ENCODE results near the gene SHC4.

SHC4 gene

DNA sequence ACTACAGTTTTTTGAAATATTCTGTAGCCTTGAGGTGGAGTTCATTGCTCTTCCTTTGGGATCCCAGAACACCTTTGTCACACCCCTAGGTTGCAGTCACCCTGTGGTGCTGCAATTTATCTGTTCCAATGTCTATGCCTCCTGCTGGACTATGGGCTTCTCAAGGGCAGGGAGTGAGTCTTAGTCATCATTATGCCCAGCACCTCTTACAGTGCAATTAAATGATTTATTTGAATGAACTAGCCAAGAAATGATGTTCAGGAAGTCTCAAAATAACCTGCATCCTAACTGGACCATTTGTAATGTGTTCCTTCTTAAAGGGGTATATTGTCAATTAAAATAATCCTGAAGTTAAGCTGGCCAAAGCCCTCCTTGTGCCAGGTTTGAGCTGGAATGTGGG is 28.5 kb downstream of the SHC4 start:
- H3K27ac ChIP-seq (replicated peaks) = no peak overlapping the region
- TF ChIP-seq SPI1 (IDR thresholded peaks at IDR 0.05; ENCODE audit: borderline replicate concordance, low read depth) = no peak
- TF ChIP-seq CTCF (IDR thresholded peaks at IDR 0.05; ENCODE audit: insufficient read depth, low read length) = no peak
- no peak for TF ChIP-seq GABPA (IDR thresholded peaks at IDR 0.05; ENCODE audit: low read depth)
- TF ChIP-seq POLR2AphosphoS5 (IDR thresholded peaks at IDR 0.05; ENCODE audit: low read depth) = no peak
- TF ChIP-seq, protein P1, sequence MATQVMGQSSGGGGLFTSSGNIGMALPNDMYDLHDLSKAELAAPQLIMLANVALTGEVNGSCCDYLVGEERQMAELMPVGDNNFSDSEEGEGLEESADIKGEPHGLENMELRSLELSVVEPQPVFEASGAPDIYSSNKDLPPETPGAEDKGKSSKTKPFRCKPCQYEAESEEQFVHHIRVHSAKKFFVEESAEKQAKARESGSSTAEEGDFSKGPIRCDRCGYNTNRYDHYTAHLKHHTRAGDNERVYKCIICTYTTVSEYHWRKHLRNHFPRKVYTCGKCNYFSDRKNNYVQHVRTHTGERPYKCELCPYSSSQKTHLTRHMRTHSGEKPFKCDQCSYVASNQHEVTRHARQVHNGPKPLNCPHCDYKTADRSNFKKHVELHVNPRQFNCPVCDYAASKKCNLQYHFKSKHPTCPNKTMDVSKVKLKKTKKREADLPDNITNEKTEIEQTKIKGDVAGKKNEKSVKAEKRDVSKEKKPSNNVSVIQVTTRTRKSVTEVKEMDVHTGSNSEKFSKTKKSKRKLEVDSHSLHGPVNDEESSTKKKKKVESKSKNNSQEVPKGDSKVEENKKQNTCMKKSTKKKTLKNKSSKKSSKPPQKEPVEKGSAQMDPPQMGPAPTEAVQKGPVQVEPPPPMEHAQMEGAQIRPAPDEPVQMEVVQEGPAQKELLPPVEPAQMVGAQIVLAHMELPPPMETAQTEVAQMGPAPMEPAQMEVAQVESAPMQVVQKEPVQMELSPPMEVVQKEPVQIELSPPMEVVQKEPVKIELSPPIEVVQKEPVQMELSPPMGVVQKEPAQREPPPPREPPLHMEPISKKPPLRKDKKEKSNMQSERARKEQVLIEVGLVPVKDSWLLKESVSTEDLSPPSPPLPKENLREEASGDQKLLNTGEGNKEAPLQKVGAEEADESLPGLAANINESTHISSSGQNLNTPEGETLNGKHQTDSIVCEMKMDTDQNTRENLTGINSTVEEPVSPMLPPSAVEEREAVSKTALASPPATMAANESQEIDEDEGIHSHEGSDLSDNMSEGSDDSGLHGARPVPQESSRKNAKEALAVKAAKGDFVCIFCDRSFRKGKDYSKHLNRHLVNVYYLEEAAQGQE (IDR thresholded peaks at IDR 0.05; ENCODE audit: insufficient replicate concordance, low read depth) = no peak
- DNase-seq (ENCODE audit: low read depth in 1 of 2, low spot score in 1 of 2) = no peak
- no peaks in the 10 kb centered on the region for H3K27me3 ChIP-seq (ENCODE audit: insufficient read depth, poor library complexity, severe bottlenecking)
- H3K4me3 ChIP-seq (replicated peaks; ENCODE audit: insufficient read depth, low read length) = no peak overlapping the region

DNA sequence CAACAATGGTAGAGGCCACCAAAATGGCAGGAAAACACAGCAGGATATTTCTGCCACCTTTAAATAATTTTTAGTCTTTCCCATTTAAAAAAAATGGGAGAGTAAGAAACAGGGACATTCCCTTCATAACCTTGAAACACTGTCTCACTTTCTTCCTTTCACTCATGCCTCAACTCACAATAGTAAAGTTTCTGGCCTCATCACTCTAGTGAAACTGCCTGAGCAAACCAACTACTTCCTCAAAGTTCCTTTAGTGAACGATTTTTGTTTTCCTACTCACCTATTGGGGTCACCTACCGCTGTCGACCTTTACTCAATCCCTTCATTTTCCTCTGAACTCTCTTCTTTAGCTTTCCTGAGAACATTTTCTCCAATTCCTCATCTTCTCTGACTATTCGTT is 33.0 kb downstream of the SHC4 start:
- no peaks in the 10 kb centered on the region for H3K27me3 ChIP-seq (ENCODE audit: insufficient read depth, poor library complexity, severe bottlenecking)
- no peak for TF ChIP-seq SPI1 (IDR thresholded peaks at IDR 0.05; ENCODE audit: borderline replicate concordance, low read depth)
- TF ChIP-seq POLR2AphosphoS5 (IDR thresholded peaks at IDR 0.05; ENCODE audit: low read depth) = no peak
- no peak for TF ChIP-seq CTCF (IDR thresholded peaks at IDR 0.05; ENCODE audit: insufficient read depth, low read length)
- no peak for TF ChIP-seq GABPA (IDR thresholded peaks at IDR 0.05; ENCODE audit: low read depth)
- TF ChIP-seq, protein P1 (IDR thresholded peaks at IDR 0.05; ENCODE audit: insufficient replicate concordance, low read depth) = no peak
- DNase-seq (ENCODE audit: low read depth in 1 of 2, low spot score in 1 of 2) = no peak
- no peak overlapping the region for H3K4me3 ChIP-seq (replicated peaks; ENCODE audit: insufficient read depth, low read length)
- no peak overlapping the region for H3K27ac ChIP-seq (replicated peaks)

GRCh38 chr15:48929661-48930060 is 34.1 kb downstream of the SHC4 start:
- no peak for DNase-seq (ENCODE audit: low read depth in 1 of 2, low spot score in 1 of 2)
- Histone ChIP-seq H3K27me3 (ENCODE audit: insufficient read depth, poor library complexity, severe bottlenecking) (no peaks in the 10 kb centered on the region), H3K27ac (replicated peaks) (no peak overlapping the region), H3K4me3 (replicated peaks; ENCODE audit: insufficient read depth, low read length) (no peak overlapping the region)
- TF ChIP-seq CTCF (IDR thresholded peaks at IDR 0.05; ENCODE audit: insufficient read depth, low read length) (no peak), GABPA (IDR thresholded peaks at IDR 0.05; ENCODE audit: low read depth) (no peak), POLR2AphosphoS5 (IDR thresholded peaks at IDR 0.05; ENCODE audit: low read depth) (no peak), SPI1 (IDR thresholded peaks at IDR 0.05; ENCODE audit: borderline replicate concordance, low read depth) (no peak)
- TF ChIP-seq, protein P1 (IDR thresholded peaks at IDR 0.05; ENCODE audit: insufficient replicate concordance, low read depth) = no peak
